Neural cell (in vitro differentiated cells): ENCODE results near the gene GSTA5. TPM values are rescaled to one million over a fixed set of nuclear protein-coding genes. Genes with fewer than 3 reads are reported as not detected.
"Not testable (repeated sequence)": the region's sequence is repeated elsewhere in the genome, so short reads cannot be mapped to it uniquely, and the experiment has no call there.

ENCODE experiments used
- H2AFZ ChIP-seq: fragments of 200-600, 300-800 bp; sonication (generic), shearing (Covaris generic); 2 replicates; pipeline ENCODE4 v1.6.0; 2014; ENCODE audit warnings: low read depth, mild to moderate bottlenecking, antibody characterized with exemption, low read length, moderate library complexity
- H3F3A ChIP-seq: fragments of 200-600 bp; shearing (Covaris generic); 2 replicates; pipeline ENCODE4 v1.6.1; 2016; ENCODE audit warnings: mild to moderate bottlenecking, moderate library complexity, mixed read lengths, antibody characterized with exemption, low read length; ENCODE audit not compliant: insufficient read depth, poor library complexity, severe bottlenecking
- H3K27ac ChIP-seq: fragments of 200-600, 300-800 bp; sonication (generic), shearing (Covaris generic); 2 replicates; pipeline ENCODE4 v1.5.1; 2014; ENCODE audit warnings: mild to moderate bottlenecking, low read length, moderate library complexity
- H3K27me3 ChIP-seq: fragments of 300-800, 200-600 bp; sonication (generic), shearing (Covaris generic); 2 replicates; pipeline ENCODE4 v1.6.0; 2014; ENCODE audit warnings: mild to moderate bottlenecking, low read depth, low read length, moderate library complexity; ENCODE audit not compliant: insufficient read depth
- H3K36me3 ChIP-seq: fragments of 300-800, 200-600 bp; sonication (generic), shearing (Covaris generic); 2 replicates; pipeline ENCODE4 v1.5.1; 2014; ENCODE audit warnings: mild to moderate bottlenecking, antibody characterized with exemption, low read length, moderate library complexity; ENCODE audit not compliant: insufficient read depth
- H3K4me2 ChIP-seq: fragments of 300-800, 200-600 bp; sonication (generic), shearing (Covaris generic); 2 replicates; pipeline ENCODE4 v1.6.0; 2014; ENCODE audit warnings: mild to moderate bottlenecking, low read length
- H3K4me3 ChIP-seq: fragments of 300-800, 200-600 bp; sonication (generic), shearing (Covaris generic); 2 replicates; pipeline ENCODE4 v1.5.1; 2014; ENCODE audit warnings: mild to moderate bottlenecking, low read length, moderate library complexity
- H3K79me2 ChIP-seq: fragments of 200-600 bp; shearing (Covaris generic); replicated peaks from 2 replicates; pipeline ENCODE4 v1.6.0; 2014; ENCODE audit warnings: mild to moderate bottlenecking, low read length, moderate library complexity; ENCODE audit not compliant: insufficient read depth
- H3K9ac ChIP-seq: fragments of 300-800, 200-600 bp; sonication (generic), shearing (Covaris generic); 2 replicates; pipeline ENCODE4 v1.6.1; 2016; ENCODE audit warnings: mild to moderate bottlenecking, low read length, mixed read lengths
- H3K9me2 ChIP-seq: fragments of 200-600 bp; shearing (Covaris generic); 2 replicates; pipeline ENCODE4 v1.6.1; 2016; ENCODE audit warnings: mild to moderate bottlenecking, low read length, mixed read lengths; ENCODE audit not compliant: insufficient read depth
- H3K9me3 ChIP-seq: fragments of 200-600, 300-800 bp; sonication (generic), shearing (Covaris generic); 2 replicates; pipeline ENCODE4 v1.6.1; 2016; ENCODE audit warnings: mild to moderate bottlenecking, mixed run types, low read length, moderate library complexity, mixed read lengths
- H4K20me1 ChIP-seq: fragments of 200-600 bp; shearing (Covaris generic); 2 replicates; pipeline ENCODE4 v1.6.1; 2016; ENCODE audit warnings: mild to moderate bottlenecking, mixed run types; ENCODE audit not compliant: insufficient read depth
- CTCF ChIP-seq: fragments of 450-650 bp; IDR thresholded peaks from 2 replicates; pipeline ENCODE4 v1.5.1; 2014; ENCODE audit warnings: antibody characterized with exemption, mild to moderate bottlenecking, moderate library complexity; ENCODE audit not compliant: poor library complexity, severe bottlenecking
- EP300 ChIP-seq: fragments of 450-650 bp; conservative IDR thresholded peaks from 2 replicates; pipeline ENCODE4 v1.6.1; 2014; ENCODE audit warnings: antibody characterized with exemption, mild to moderate bottlenecking, moderate library complexity; ENCODE audit not compliant: poor library complexity, severe bottlenecking
- EZH2 ChIP-seq: fragments of 200-600, 300-800 bp; shearing (Covaris generic), sonication (generic); IDR thresholded peaks from 2 replicates; pipeline ENCODE4 v1.6.1; 2014; ENCODE audit warnings: antibody characterized with exemption, low read length, borderline replicate concordance, mild to moderate bottlenecking; ENCODE audit not compliant: insufficient read depth, poor library complexity, severe bottlenecking
- MXI1 ChIP-seq: fragments of 450-650 bp; conservative IDR thresholded peaks from 2 replicates; pipeline ENCODE4 v1.6.1; 2014; ENCODE audit warnings: antibody characterized with exemption, mild to moderate bottlenecking; ENCODE audit not compliant: poor library complexity, severe bottlenecking
- POLR2AphosphoS5 ChIP-seq: IDR thresholded peaks from 2 replicates; pipeline ENCODE4 v1.6.1; 2012
- RAD21 ChIP-seq: fragments of 450-650 bp; conservative IDR thresholded peaks from 2 replicates; pipeline ENCODE4 v1.6.1; 2014; ENCODE audit warnings: antibody characterized with exemption, mild to moderate bottlenecking, moderate library complexity
- SMC3 ChIP-seq: fragments of 450-650 bp; conservative IDR thresholded peaks from 2 replicates; pipeline ENCODE4 v1.6.1; 2014; ENCODE audit warnings: antibody characterized with exemption, mild to moderate bottlenecking, moderate library complexity; ENCODE audit not compliant: poor library complexity
- TAF1 ChIP-seq: IDR thresholded peaks from 2 replicates; pipeline ENCODE4 v1.6.1; 2012; ENCODE audit warnings: low read depth
- polyA plus RNA-seq: library from polyadenylated mRNA; depleted of rRNA; stranded (reverse); fragments of >200 nt; gene quantifications from 2 replicates; pipeline ENCODE4 v1.2.3, GENCODE V29; 2014
- TF ChIP-seq, protein P1 (sequence below): IDR thresholded peaks from 2 replicates; pipeline ENCODE4 v1.6.1; 2012; ENCODE audit warnings: borderline replicate concordance

Gene GSTA5
- polyA plus RNA-seq, 1 donor from 2014 or later: not detected

DNA sequence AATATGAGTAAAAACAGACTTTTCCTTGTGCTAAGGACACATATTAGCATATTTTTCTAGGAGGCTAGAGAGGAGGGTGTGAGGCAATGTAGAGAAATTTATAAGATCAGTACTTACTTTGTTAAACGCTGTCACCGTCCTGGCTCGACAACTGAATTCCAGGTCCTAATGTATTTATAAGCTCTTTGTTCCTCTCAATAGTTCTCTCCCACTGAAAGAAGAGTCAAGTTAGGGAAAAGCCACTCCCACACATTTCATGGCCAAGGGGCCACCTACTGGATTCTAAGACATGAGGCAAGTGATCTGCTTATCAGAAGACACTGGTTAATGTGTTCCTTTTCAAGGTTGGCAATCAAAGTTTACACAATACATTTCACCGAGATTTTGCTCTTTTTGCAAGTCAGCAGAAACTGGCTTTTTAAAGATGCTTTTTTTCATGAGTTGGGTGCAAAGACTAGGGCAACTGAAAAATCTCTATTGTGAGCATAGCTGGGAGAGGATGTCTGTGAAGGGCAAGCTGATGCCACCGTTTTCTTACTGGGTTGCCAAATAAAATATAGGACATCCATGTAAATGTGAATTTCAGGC is 36.9 kb downstream of the GSTA5 start, which contains the start of gene GSTA1:
TSS of gene GSTA1 (minus strand) at position 149 of the 588 bp plus-strand sequence. CDS start 4,549 bp downstream, outside the sequence.
- H3K4me2 ChIP-seq, H3K27me3 ChIP-seq, H3K4me3 ChIP-seq, H3K79me2 ChIP-seq, H3K36me3 ChIP-seq, H3K9me3 ChIP-seq, H2AFZ ChIP-seq, H3K9ac ChIP-seq, H3K27ac ChIP-seq, H3K9me2 ChIP-seq, H4K20me1 ChIP-seq, H3F3A ChIP-seq: not testable (repeated sequence)

DNA sequence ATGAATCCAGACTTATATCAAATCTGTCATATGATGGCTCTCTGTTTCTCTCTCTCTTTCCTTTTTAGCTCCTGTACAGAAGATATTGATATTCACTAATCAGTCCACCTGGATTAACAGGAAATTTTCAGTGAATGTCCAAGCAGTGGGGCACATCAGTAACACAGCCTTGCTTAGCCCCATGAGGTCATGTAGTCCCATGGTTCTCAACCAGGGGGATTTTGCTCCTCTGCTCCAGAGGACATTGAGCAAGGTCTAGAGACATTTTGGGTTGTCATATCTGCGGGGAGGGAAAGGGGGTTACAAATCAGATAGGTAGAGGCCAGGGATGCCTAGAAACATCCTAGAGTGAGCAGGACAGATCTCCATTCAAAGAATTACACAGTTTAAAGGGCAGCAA is 37.8 kb downstream of the GSTA5 start:
- Histone ChIP-seq H3K4me3 (no peak overlapping the region), H3K4me2 (no peak overlapping the region), H3K9me3 (no peaks in the 10 kb centered on the region), H3K27me3 (no peaks in the 10 kb centered on the region), H3K9ac (no peak overlapping the region), H3K27ac (no peak overlapping the region), H3K9me2 (no peaks in the 10 kb centered on the region), H3K36me3 (no peaks in the 10 kb centered on the region), H3F3A (no peaks in the 10 kb centered on the region), H3K79me2 (no peaks in the 10 kb centered on the region), H4K20me1 (no peaks in the 10 kb centered on the region), H2AFZ (no peak overlapping the region)
- no peak for TF ChIP-seq SMC3
- TF ChIP-seq RAD21: no peak
- TF ChIP-seq, protein P1, sequence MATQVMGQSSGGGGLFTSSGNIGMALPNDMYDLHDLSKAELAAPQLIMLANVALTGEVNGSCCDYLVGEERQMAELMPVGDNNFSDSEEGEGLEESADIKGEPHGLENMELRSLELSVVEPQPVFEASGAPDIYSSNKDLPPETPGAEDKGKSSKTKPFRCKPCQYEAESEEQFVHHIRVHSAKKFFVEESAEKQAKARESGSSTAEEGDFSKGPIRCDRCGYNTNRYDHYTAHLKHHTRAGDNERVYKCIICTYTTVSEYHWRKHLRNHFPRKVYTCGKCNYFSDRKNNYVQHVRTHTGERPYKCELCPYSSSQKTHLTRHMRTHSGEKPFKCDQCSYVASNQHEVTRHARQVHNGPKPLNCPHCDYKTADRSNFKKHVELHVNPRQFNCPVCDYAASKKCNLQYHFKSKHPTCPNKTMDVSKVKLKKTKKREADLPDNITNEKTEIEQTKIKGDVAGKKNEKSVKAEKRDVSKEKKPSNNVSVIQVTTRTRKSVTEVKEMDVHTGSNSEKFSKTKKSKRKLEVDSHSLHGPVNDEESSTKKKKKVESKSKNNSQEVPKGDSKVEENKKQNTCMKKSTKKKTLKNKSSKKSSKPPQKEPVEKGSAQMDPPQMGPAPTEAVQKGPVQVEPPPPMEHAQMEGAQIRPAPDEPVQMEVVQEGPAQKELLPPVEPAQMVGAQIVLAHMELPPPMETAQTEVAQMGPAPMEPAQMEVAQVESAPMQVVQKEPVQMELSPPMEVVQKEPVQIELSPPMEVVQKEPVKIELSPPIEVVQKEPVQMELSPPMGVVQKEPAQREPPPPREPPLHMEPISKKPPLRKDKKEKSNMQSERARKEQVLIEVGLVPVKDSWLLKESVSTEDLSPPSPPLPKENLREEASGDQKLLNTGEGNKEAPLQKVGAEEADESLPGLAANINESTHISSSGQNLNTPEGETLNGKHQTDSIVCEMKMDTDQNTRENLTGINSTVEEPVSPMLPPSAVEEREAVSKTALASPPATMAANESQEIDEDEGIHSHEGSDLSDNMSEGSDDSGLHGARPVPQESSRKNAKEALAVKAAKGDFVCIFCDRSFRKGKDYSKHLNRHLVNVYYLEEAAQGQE: no peak
- no peak for TF ChIP-seq EZH2
- no peak for TF ChIP-seq TAF1
- no peak for TF ChIP-seq MXI1
- no peak for TF ChIP-seq POLR2AphosphoS5
- no peak for TF ChIP-seq EP300
- no peak for TF ChIP-seq CTCF
